ENCODE measurements around the gene PLCH1. TPM values are rescaled to one million over a fixed set of nuclear protein-coding genes. Genes with fewer than 3 reads are reported as not detected.
"Not testable (repeated sequence)": the region's sequence is repeated elsewhere in the genome, so short reads cannot be mapped to it uniquely, and the experiment has no call there.

The PLCH1 gene
- total RNA-seq, 1 experiment from 2014 or later: 0.12 TPM

DNA sequence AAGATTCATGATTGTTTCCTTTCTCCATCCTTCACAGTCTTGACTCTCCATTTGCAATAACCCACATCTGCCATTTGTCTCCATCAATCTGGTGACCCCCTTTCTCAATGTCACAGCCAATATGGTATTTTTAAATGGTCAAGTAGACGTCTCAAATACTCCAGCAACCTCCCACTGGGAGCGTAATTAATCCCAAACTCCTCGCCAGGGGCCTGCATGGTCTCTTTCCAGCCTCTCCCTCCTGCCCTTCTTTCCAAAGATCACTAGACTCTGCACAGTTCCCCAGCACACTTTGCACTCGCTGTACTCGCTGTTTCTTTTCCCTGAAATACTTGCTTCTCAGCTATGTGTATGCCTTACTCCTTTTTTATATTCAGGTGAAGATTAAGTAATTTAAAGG is 115.3 kb downstream of the PLCH1 start:
- no TSS peak for BruUV-seq (replicated peaks)
- Mint-ChIP-seq H3K9me3 (ENCODE audit: unreplicated experiment) (no peaks in the 10 kb centered on the region), H3K4me3 (ENCODE audit: unreplicated experiment) (no peak overlapping the region), H3K36me3 (ENCODE audit: insufficient read depth, unreplicated experiment) (no peaks in the 10 kb centered on the region), H3K4me1 (ENCODE audit: insufficient read depth, unreplicated experiment) (peaks cover 5% of the 10 kb centered on the region), H3K27ac (ENCODE audit: low read depth, unreplicated experiment) (no peak overlapping the region), H3K27me3 (ENCODE audit: insufficient read depth, unreplicated experiment) (no peaks in the 10 kb centered on the region)
- ChIA-PET CTCF (interaction anchor here (0.7 kb wide), 1 partner anchor 47 kb away, joined by 3 read pairs; no protein-coding TSS in a partner anchor), POLR2A (no interaction called here)
- TF ChIP-seq, protein P1, sequence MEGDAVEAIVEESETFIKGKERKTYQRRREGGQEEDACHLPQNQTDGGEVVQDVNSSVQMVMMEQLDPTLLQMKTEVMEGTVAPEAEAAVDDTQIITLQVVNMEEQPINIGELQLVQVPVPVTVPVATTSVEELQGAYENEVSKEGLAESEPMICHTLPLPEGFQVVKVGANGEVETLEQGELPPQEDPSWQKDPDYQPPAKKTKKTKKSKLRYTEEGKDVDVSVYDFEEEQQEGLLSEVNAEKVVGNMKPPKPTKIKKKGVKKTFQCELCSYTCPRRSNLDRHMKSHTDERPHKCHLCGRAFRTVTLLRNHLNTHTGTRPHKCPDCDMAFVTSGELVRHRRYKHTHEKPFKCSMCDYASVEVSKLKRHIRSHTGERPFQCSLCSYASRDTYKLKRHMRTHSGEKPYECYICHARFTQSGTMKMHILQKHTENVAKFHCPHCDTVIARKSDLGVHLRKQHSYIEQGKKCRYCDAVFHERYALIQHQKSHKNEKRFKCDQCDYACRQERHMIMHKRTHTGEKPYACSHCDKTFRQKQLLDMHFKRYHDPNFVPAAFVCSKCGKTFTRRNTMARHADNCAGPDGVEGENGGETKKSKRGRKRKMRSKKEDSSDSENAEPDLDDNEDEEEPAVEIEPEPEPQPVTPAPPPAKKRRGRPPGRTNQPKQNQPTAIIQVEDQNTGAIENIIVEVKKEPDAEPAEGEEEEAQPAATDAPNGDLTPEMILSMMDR (IDR thresholded peaks at IDR 0.05; ENCODE audit: unreplicated experiment): no peak
- intact Hi-C loops (cut with micrococcal nuclease): no loop called here
- DNase-seq (ENCODE audit: unreplicated experiment): no peak

- no peak overlapping the region for H3K27ac Mint-ChIP-seq (ENCODE audit: low read depth, unreplicated experiment)
- H3K4me1 Mint-ChIP-seq (ENCODE audit: insufficient read depth, unreplicated experiment): peaks cover 5% of the 10 kb centered on the region
- H3K36me3 Mint-ChIP-seq (ENCODE audit: insufficient read depth, unreplicated experiment): no peaks in the 10 kb centered on the region
- ChIA-PET CTCF (no interaction called here), POLR2A (no interaction called here)
- H3K27me3 Mint-ChIP-seq (ENCODE audit: insufficient read depth, unreplicated experiment): no peaks in the 10 kb centered on the region
- H3K4me3 Mint-ChIP-seq (ENCODE audit: unreplicated experiment): no peak overlapping the region
- no peaks in the 10 kb centered on the region for H3K9me3 Mint-ChIP-seq (ENCODE audit: unreplicated experiment)
- intact Hi-C loops (cut with micrococcal nuclease): no loop called here
- TF ChIP-seq, protein P1 (IDR thresholded peaks at IDR 0.05; ENCODE audit: unreplicated experiment): no peak
- BruUV-seq (replicated peaks): no TSS peak
- no peak for DNase-seq (ENCODE audit: unreplicated experiment)
These were observed 115.8 kb downstream of the PLCH1 start for GRCh38 chr3:155629056-155629455.

GRCh38 chr3:155622647-155623046 is 122.2 kb downstream of the PLCH1 start:
- intact Hi-C loops (cut with micrococcal nuclease); H3K4me1 Mint-ChIP-seq (ENCODE audit: insufficient read depth, unreplicated experiment); H3K4me3 Mint-ChIP-seq (ENCODE audit: unreplicated experiment); POLR2A ChIA-PET; CTCF ChIA-PET; H3K9me3 Mint-ChIP-seq (ENCODE audit: unreplicated experiment); H3K27ac Mint-ChIP-seq (ENCODE audit: low read depth, unreplicated experiment); DNase-seq (ENCODE audit: unreplicated experiment); H3K27me3 Mint-ChIP-seq (ENCODE audit: insufficient read depth, unreplicated experiment); H3K36me3 Mint-ChIP-seq (ENCODE audit: insufficient read depth, unreplicated experiment); BruUV-seq (replicated peaks): not testable (repeated sequence)

DNA sequence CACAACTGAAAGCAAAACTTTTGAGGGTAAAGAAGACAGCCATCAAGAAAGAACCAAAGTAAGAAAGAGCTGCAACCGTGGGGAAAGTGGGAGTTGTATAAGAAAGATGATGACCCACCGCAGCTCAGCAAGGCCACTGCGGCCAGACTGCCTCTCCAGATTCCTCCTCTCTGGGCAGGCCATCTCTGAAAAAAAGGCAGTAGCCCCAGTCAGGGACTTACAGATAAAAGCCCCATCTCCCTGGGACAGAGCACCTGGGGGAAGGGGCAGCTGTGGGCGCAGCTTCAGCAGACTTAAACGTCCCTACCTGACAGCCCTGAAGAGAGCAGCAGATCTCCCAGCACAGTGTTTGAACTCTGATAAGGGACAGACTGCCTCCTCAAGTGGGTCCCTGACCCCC is 124.3 kb downstream of the PLCH1 start:
- BruUV-seq (replicated peaks); H3K36me3 Mint-ChIP-seq (ENCODE audit: insufficient read depth, unreplicated experiment); POLR2A ChIA-PET; intact Hi-C loops (cut with micrococcal nuclease); H3K4me1 Mint-ChIP-seq (ENCODE audit: insufficient read depth, unreplicated experiment); DNase-seq (ENCODE audit: unreplicated experiment); H3K27ac Mint-ChIP-seq (ENCODE audit: low read depth, unreplicated experiment); H3K9me3 Mint-ChIP-seq (ENCODE audit: unreplicated experiment); CTCF ChIA-PET; H3K4me3 Mint-ChIP-seq (ENCODE audit: unreplicated experiment); H3K27me3 Mint-ChIP-seq (ENCODE audit: insufficient read depth, unreplicated experiment): not testable (repeated sequence)

- intact Hi-C loops (cut with micrococcal nuclease): no loop called here
- ChIA-PET CTCF (interaction anchor here (0.6 to 0.7 kb wide), 2 partner anchors 95 to 533 kb away, joined by 4 to 5 read pairs; no protein-coding TSS in a partner anchor), POLR2A (no interaction called here)
- DNase-seq (ENCODE audit: unreplicated experiment): no peak
- Mint-ChIP-seq H3K4me1 (ENCODE audit: insufficient read depth, unreplicated experiment) (no peaks in the 10 kb centered on the region), H3K4me3 (ENCODE audit: unreplicated experiment) (no peak overlapping the region), H3K9me3 (ENCODE audit: unreplicated experiment) (peaks cover 3% of the 10 kb centered on the region), H3K36me3 (ENCODE audit: insufficient read depth, unreplicated experiment) (no peaks in the 10 kb centered on the region), H3K27me3 (ENCODE audit: insufficient read depth, unreplicated experiment) (no peaks in the 10 kb centered on the region), H3K27ac (ENCODE audit: low read depth, unreplicated experiment) (no peak overlapping the region)
- TF ChIP-seq, protein P1 (IDR thresholded peaks at IDR 0.05; ENCODE audit: unreplicated experiment): no peak
- BruUV-seq (replicated peaks): no TSS peak
These were observed 125.6 kb downstream of the PLCH1 start for GRCh38 chr3:155619118-155619915.
